HG02798 (cell line): ENCODE measurements around the gene BEGAIN.

ENCODE experiments used
- ATAC-seq: cut with Tn5 transposase; IDR thresholded peaks from one replicate; pipeline ENCODE4 v1.9.1; 2021; ENCODE audit warnings: mild to moderate bottlenecking; ENCODE audit not compliant: unreplicated experiment, poor library complexity

BEGAIN gene

GRCh38 chr14:100587086-100587762, at the start of gene BEGAIN:
Gene BEGAIN, minus strand, starts transcription at chr14:100587417. Its CDS starts 127 bp downstream, at chr14:100587290.
- ATAC-seq = no peak

- ATAC-seq = no peak
Observed at GRCh38 chr14:100636559-100636958, 49.3 kb upstream of the BEGAIN start.

- ATAC-seq = no peak
Observed at GRCh38 chr14:100634026-100634425, 46.8 kb upstream of the BEGAIN start.

GRCh38 chr14:100633406-100633805, 46.2 kb upstream of the BEGAIN start:
- ATAC-seq = no peak

GRCh38 chr14:100629696-100630095, 42.5 kb upstream of the BEGAIN start:
- no peak for ATAC-seq

- ATAC-seq = no peak
Observed at GRCh38 chr14:100629098-100629497, 41.9 kb upstream of the BEGAIN start.

GRCh38 chr14:100628225-100628624, 41.0 kb upstream of the BEGAIN start:
- ATAC-seq = no peak

- no peak for ATAC-seq
Observed at GRCh38 chr14:100626614-100627013, 39.4 kb upstream of the BEGAIN start.

- ATAC-seq = no peak
Observed at GRCh38 chr14:100623961-100624360, 36.7 kb upstream of the BEGAIN start.

- ATAC-seq = no peak
Observed at GRCh38 chr14:100623557-100623956, 36.3 kb upstream of the BEGAIN start.

GRCh38 chr14:100622708-100623485, 35.7 kb upstream of the BEGAIN start:
- no peak for ATAC-seq

GRCh38 chr14:100622224-100622623, 35.0 kb upstream of the BEGAIN start:
- ATAC-seq = no peak

GRCh38 chr14:100621806-100622205, 34.6 kb upstream of the BEGAIN start:
- no peak for ATAC-seq

GRCh38 chr14:100620255-100621100, 33.3 kb upstream of the BEGAIN start:
- no peak for ATAC-seq

GRCh38 chr14:100619396-100620254, 32.4 kb upstream of the BEGAIN start:
- ATAC-seq = no peak

- ATAC-seq = no peak
Observed at GRCh38 chr14:100618763-100619320, 31.6 kb upstream of the BEGAIN start.

GRCh38 chr14:100618318-100618693, 31.1 kb upstream of the BEGAIN start:
- no peak for ATAC-seq

- ATAC-seq = no peak
Observed at GRCh38 chr14:100617410-100618317, 30.4 kb upstream of the BEGAIN start.
